Vagina (tissue), 2 donors: Measurements from ENCODE around the gene MYLK4. TPM values are rescaled to one million over a fixed set of nuclear protein-coding genes. Genes with fewer than 3 reads are reported as not detected.

Source experiments
- DNase-seq, 2 donors: peaks; one replicate each; pipeline ENCODE4 v3.0.0-alpha.2; 2017; ENCODE audit errors: extremely low spot score in 2 of 2
- H3K27ac ChIP-seq: fragments of 200-600 bp; sonication (generic); one replicate; pipeline ENCODE4 v1.5.1; 2019
- H3K27me3 ChIP-seq: fragments of 200-600 bp; sonication (generic); one replicate; pipeline ENCODE4 v1.5.1; 2019
- H3K36me3 ChIP-seq, 2 donors: fragments of 200-600 bp; sonication (generic); one replicate each; pipeline ENCODE4 v1.5.1; 2017 to 2019
- H3K4me1 ChIP-seq: fragments of 200-600 bp; sonication (generic); one replicate; pipeline ENCODE4 v1.5.1; 2019
- H3K4me3 ChIP-seq, 2 donors: fragments of 200-600 bp; sonication (generic); 1 replicate in 1 of 2; 2 replicates in 1 of 2; pipeline ENCODE4 v1.5.1; 2016 to 2019
- H3K9me3 ChIP-seq: fragments of 200-600 bp; sonication (generic); one replicate; pipeline ENCODE4 v1.5.1; 2019
- CTCF ChIP-seq, 3 experiments: fragments of 450-650 bp in 2 of 3; fragments of 200-600 bp in 1 of 3; sonication (generic) in 1 of 3; IDR thresholded peaks; one replicate each; pipeline ENCODE4 v1.5.1; 2017 to 2019; ENCODE audit warnings: antibody characterized with exemption in 3 of 3, mild to moderate bottlenecking in 2 of 3, moderate library complexity in 2 of 3
- POLR2A ChIP-seq, 2 donors: fragments of 450-650 bp; IDR thresholded peaks; one replicate each; pipeline ENCODE4 v1.6.1; 2017; ENCODE audit warnings: antibody characterized with exemption in 2 of 2, mild to moderate bottlenecking in 2 of 2, moderate library complexity in 2 of 2
- POLR2AphosphoS5 ChIP-seq, 2 donors: sonication (generic); formaldehyde crosslinking; IDR thresholded peaks; one replicate each; pipeline ENCODE4 v1.9.0; 2017; ENCODE audit warnings: antibody characterized with exemption in 2 of 2, mild to moderate bottlenecking in 2 of 2, low read depth in 1 of 2; ENCODE audit not compliant: insufficient read depth in 1 of 2
- intact Hi-C: fragments of 100-400 bp; cut with DNase I; formaldehyde crosslinking; loops from one replicate; pipeline ENCODE4 v1.15.1; 2023
- total RNA-seq: library from RNA; depleted of rRNA; stranded (reverse); fragments of >200 nt; gene quantifications from one replicate; pipeline ENCODE4 v1.2.3, GENCODE V29; 2016

MYLK4 gene
- total RNA-seq, 1 donor from 2014 or later, result 0.74 TPM

GRCh38 chr6:2716936-2717700 is 33.6 kb downstream of the MYLK4 start:
- Histone ChIP-seq H3K36me3 (no peaks in the 10 kb centered on the region), H3K27ac (no peak overlapping the region), H3K9me3 (no peaks in the 10 kb centered on the region), H3K4me3 (no peak overlapping the region), H3K27me3 (no peaks in the 10 kb centered on the region), H3K4me1 (no peaks in the 10 kb centered on the region)
- DNase-seq, result peak in 1 of 2 donors; percentile 79
- intact Hi-C loops, result no loop called here
- TF ChIP-seq POLR2AphosphoS5 (IDR thresholded peaks at IDR 0.05; ENCODE audit: insufficient read depth in 1 of 2, low read depth in 1 of 2) (no peak), CTCF (IDR thresholded peaks at IDR 0.05) (no peak), POLR2A (IDR thresholded peaks at IDR 0.05) (no peak)

- no peak overlapping the region for H3K27ac ChIP-seq
- intact Hi-C loops, result no loop called here
- no peaks in the 10 kb centered on the region for H3K36me3 ChIP-seq
- H3K4me1 ChIP-seq, result no peaks in the 10 kb centered on the region
- DNase-seq, result peak in 1 of 2 donors; percentile 14
- no peaks in the 10 kb centered on the region for H3K9me3 ChIP-seq
- H3K4me3 ChIP-seq, result no peak overlapping the region
- TF ChIP-seq POLR2AphosphoS5 (IDR thresholded peaks at IDR 0.05; ENCODE audit: insufficient read depth in 1 of 2, low read depth in 1 of 2), result no peak
- TF ChIP-seq CTCF (IDR thresholded peaks at IDR 0.05), result no peak
- no peak for TF ChIP-seq POLR2A (IDR thresholded peaks at IDR 0.05)
- no peaks in the 10 kb centered on the region for H3K27me3 ChIP-seq
Measured at GRCh38 chr6:2715737-2716136, 35.0 kb downstream of the MYLK4 start.

GRCh38 chr6:2714111-2714895 is 36.4 kb downstream of the MYLK4 start:
- no peak for TF ChIP-seq CTCF (IDR thresholded peaks at IDR 0.05)
- TF ChIP-seq POLR2AphosphoS5 (IDR thresholded peaks at IDR 0.05; ENCODE audit: insufficient read depth in 1 of 2, low read depth in 1 of 2), result no peak
- no peak for TF ChIP-seq POLR2A (IDR thresholded peaks at IDR 0.05)
- no peaks in the 10 kb centered on the region for H3K9me3 ChIP-seq
- H3K4me1 ChIP-seq, result no peaks in the 10 kb centered on the region
- H3K4me3 ChIP-seq, result no peak overlapping the region
- no peak overlapping the region for H3K27ac ChIP-seq
- peak in 1 of 2 donors; percentile 67 for DNase-seq
- intact Hi-C loops, result no loop called here
- H3K27me3 ChIP-seq, result no peaks in the 10 kb centered on the region
- no peaks in the 10 kb centered on the region for H3K36me3 ChIP-seq

GRCh38 chr6:2713473-2714110 is 37.1 kb downstream of the MYLK4 start:
- H3K36me3 ChIP-seq, result no peaks in the 10 kb centered on the region
- no peak overlapping the region for H3K4me3 ChIP-seq
- no peak for TF ChIP-seq POLR2A (IDR thresholded peaks at IDR 0.05)
- no peak for TF ChIP-seq POLR2AphosphoS5 (IDR thresholded peaks at IDR 0.05; ENCODE audit: insufficient read depth in 1 of 2, low read depth in 1 of 2)
- no peak for TF ChIP-seq CTCF (IDR thresholded peaks at IDR 0.05)
- DNase-seq, result peak in 1 of 2 donors; percentile 61
- no peaks in the 10 kb centered on the region for H3K27me3 ChIP-seq
- intact Hi-C loops, result no loop called here
- no peak overlapping the region for H3K27ac ChIP-seq
- H3K9me3 ChIP-seq, result no peaks in the 10 kb centered on the region
- H3K4me1 ChIP-seq, result no peaks in the 10 kb centered on the region
